Measurements from ENCODE around the gene STX2.

STX2 gene

GRCh38 chr12:130806574-130806973, 32.5 kb downstream of the STX2 start:
- no peak for DNase-seq (ENCODE audit: extremely low spot score)
- CTCF ChIA-PET: no interaction called here
- TF ChIP-seq CTCF (IDR thresholded peaks at IDR 0.05; ENCODE audit: control extremely low read depth, extremely low read depth, low read depth, missing control alignments): no peak
- POLR2A ChIA-PET: no interaction called here

GRCh38 chr12:130805635-130806034, 33.4 kb downstream of the STX2 start:
- POLR2A ChIA-PET: no interaction called here
- CTCF ChIA-PET: no interaction called here
- no peak for DNase-seq (ENCODE audit: extremely low spot score)
- TF ChIP-seq CTCF (IDR thresholded peaks at IDR 0.05; ENCODE audit: control extremely low read depth, extremely low read depth, low read depth, missing control alignments): no peak

GRCh38 chr12:130804216-130804615, 34.8 kb downstream of the STX2 start:
- no peak for TF ChIP-seq CTCF (IDR thresholded peaks at IDR 0.05; ENCODE audit: control extremely low read depth, extremely low read depth, low read depth, missing control alignments)
- DNase-seq (ENCODE audit: extremely low spot score): no peak
- CTCF ChIA-PET: interaction anchor here (1.4 kb wide), 1 partner anchor 12 kb away, joined by 4 read pairs; no protein-coding TSS in a partner anchor
- POLR2A ChIA-PET: no interaction called here

- no peak for TF ChIP-seq CTCF (IDR thresholded peaks at IDR 0.05; ENCODE audit: control extremely low read depth, extremely low read depth, low read depth, missing control alignments)
- ChIA-PET POLR2A (no interaction called here), CTCF (interaction anchor here (1.4 kb wide), 1 partner anchor 13 kb away, joined by 4 read pairs; no protein-coding TSS in a partner anchor)
- DNase-seq (ENCODE audit: extremely low spot score): no peak
Measured at GRCh38 chr12:130803702-130804101, 35.3 kb downstream of the STX2 start.

- ChIA-PET POLR2A (no interaction called here), CTCF (interaction anchor here (3.0 kb wide), 1 partner anchor 18 kb away, joined by 11 read pairs; no protein-coding TSS in a partner anchor)
- no peak for TF ChIP-seq CTCF (IDR thresholded peaks at IDR 0.05; ENCODE audit: control extremely low read depth, extremely low read depth, low read depth, missing control alignments)
- no peak for DNase-seq (ENCODE audit: extremely low spot score)
Measured at GRCh38 chr12:130800312-130800711, 38.7 kb downstream of the STX2 start.

GRCh38 chr12:130799051-130799450, 40.0 kb downstream of the STX2 start:
- DNase-seq (ENCODE audit: extremely low spot score): no peak
- CTCF ChIA-PET: interaction anchor here (1.0 to 3.0 kb wide), 2 partner anchors 19 to 29 kb away, joined by 3 to 11 read pairs; no protein-coding TSS in a partner anchor
- TF ChIP-seq CTCF (IDR thresholded peaks at IDR 0.05; ENCODE audit: control extremely low read depth, extremely low read depth, low read depth, missing control alignments): no peak
- POLR2A ChIA-PET: no interaction called here

All from GM10248 (cell line).